Transverse colon (tissue), 4 donors: ENCODE results near the gene PPME1.

Experiments used
- CTCF ChIP-seq, 5 experiments: fragments of 200-600 bp in 3 of 5; fragments of 450-650 bp in 2 of 5; sonication (generic) in 3 of 5; IDR thresholded peaks; 1 replicate in 2 of 5; 2 replicates in 3 of 5; pipeline ENCODE4 v1.5.1; 2016 to 2017; ENCODE audit warnings: antibody characterized with exemption in 5 of 5, inconsistent platforms in 3 of 5, mild to moderate bottlenecking in 2 of 5, moderate library complexity in 1 of 5
- EP300 ChIP-seq: sonication (generic); formaldehyde crosslinking; IDR thresholded peaks from one replicate; pipeline ENCODE4 v1.6.1; 2017; ENCODE audit warnings: antibody characterized with exemption, low read depth
- POLR2A ChIP-seq: fragments of 450-650 bp; IDR thresholded peaks from one replicate; pipeline ENCODE4 v1.6.1; 2016; ENCODE audit warnings: antibody characterized with exemption, mild to moderate bottlenecking, moderate library complexity
- POLR2AphosphoS5 ChIP-seq, 3 donors: sonication (generic); formaldehyde crosslinking; IDR thresholded peaks; one replicate each; pipeline ENCODE4 v1.6.1; 2016; ENCODE audit warnings: antibody characterized with exemption in 3 of 3

- no peak for TF ChIP-seq EP300
- no peak for TF ChIP-seq POLR2A
- TF ChIP-seq CTCF (IDR thresholded peaks at IDR 0.05): no peak
- TF ChIP-seq POLR2AphosphoS5 (IDR thresholded peaks at IDR 0.05): no peak
These were observed 908 bp downstream of the PPME1 start for GRCh38 chr11:74171997-74172396.
